H9 (cell line): ENCODE measurements around the gene BFSP1. TPM values are rescaled to one million over a fixed set of nuclear protein-coding genes. Genes with fewer than 3 reads are reported as not detected.

Experiments used
- DNase-seq: peaks from one replicate; pipeline ENCODE4 v3.0.0-alpha.2; 2017
- H2AFZ ChIP-seq: one replicate; pipeline ENCODE4 v1.6.1; 2013; ENCODE audit warnings: mild to moderate bottlenecking, low read length, control low read depth, moderate library complexity
- H2AK5ac ChIP-seq: 2 replicates; pipeline ENCODE4 v1.6.1; 2013; ENCODE audit warnings: low read length, control low read depth, mixed read lengths; ENCODE audit not compliant: insufficient read length
- H2BK120ac ChIP-seq: one replicate; pipeline ENCODE4 v1.6.1; 2013; ENCODE audit warnings: low read depth, mild to moderate bottlenecking, low read length, control low read depth, inconsistent platforms; ENCODE audit not compliant: poor library complexity, severe bottlenecking
- H2BK12ac ChIP-seq: 2 replicates; pipeline ENCODE4 v1.6.1; 2013; ENCODE audit warnings: low read length, control low read depth, mixed read lengths, low read depth; ENCODE audit not compliant: insufficient read length
- H2BK15ac ChIP-seq: 2 replicates; pipeline ENCODE4 v1.6.1; 2013; ENCODE audit warnings: low read depth, low read length, control low read depth
- H2BK20ac ChIP-seq: one replicate; pipeline ENCODE4 v1.6.1; 2013; ENCODE audit warnings: low read depth, mild to moderate bottlenecking, low read length, control low read depth, inconsistent platforms; ENCODE audit not compliant: poor library complexity, severe bottlenecking
- H2BK5ac ChIP-seq: 2 replicates; pipeline ENCODE4 v1.6.1; 2013; ENCODE audit warnings: low read length, control low read depth, mixed read lengths; ENCODE audit not compliant: insufficient read length
- H3K14ac ChIP-seq: 2 replicates; pipeline ENCODE4 v1.6.1; 2013; ENCODE audit warnings: low read length, control low read depth; ENCODE audit not compliant: insufficient read depth
- H3K18ac ChIP-seq: 2 replicates; pipeline ENCODE4 v1.6.1; 2013; ENCODE audit warnings: low read depth, mild to moderate bottlenecking, mixed read lengths, low read length, control low read depth; ENCODE audit not compliant: insufficient read length
- H3K23ac ChIP-seq: 2 replicates; pipeline ENCODE4 v1.6.1; 2013; ENCODE audit warnings: low read length, control low read depth, mixed read lengths, low read depth; ENCODE audit not compliant: insufficient read length
- H3K23me2 ChIP-seq: 2 replicates; pipeline ENCODE4 v1.6.1; 2013; ENCODE audit warnings: low read depth, mild to moderate bottlenecking, mixed read lengths, low read length, control low read depth; ENCODE audit not compliant: insufficient read length, poor library complexity, severe bottlenecking
- H3K27ac ChIP-seq: 2 replicates; pipeline ENCODE4 v1.5.1; 2013; ENCODE audit warnings: low read length, control low read depth, mixed read lengths, low read depth; ENCODE audit not compliant: insufficient read length
- H3K27me3 ChIP-seq: 2 replicates; pipeline ENCODE4 v1.6.1; 2013; ENCODE audit warnings: low read length, control low read depth, inconsistent platforms; ENCODE audit not compliant: insufficient read depth
- H3K4ac ChIP-seq: 2 replicates; pipeline ENCODE4 v1.6.1; 2013; ENCODE audit warnings: low read depth, mild to moderate bottlenecking, control low read depth, inconsistent platforms, low read length, moderate library complexity
- H3K4me1 ChIP-seq: 2 replicates; pipeline ENCODE4 v1.6.1; 2013; ENCODE audit warnings: low read length, control low read depth, inconsistent platforms; ENCODE audit not compliant: insufficient read depth
- H3K4me2 ChIP-seq: 2 replicates; pipeline ENCODE4 v1.6.1; 2013; ENCODE audit warnings: low read length, control low read depth, mixed read lengths; ENCODE audit not compliant: insufficient read length, insufficient read depth
- H3K56ac ChIP-seq: 2 replicates; pipeline ENCODE4 v1.6.1; 2013; ENCODE audit warnings: low read depth, mild to moderate bottlenecking, mixed read lengths, low read length, control low read depth; ENCODE audit not compliant: insufficient read length
- H3K79me1 ChIP-seq: 2 replicates; pipeline ENCODE4 v1.6.1; 2013; ENCODE audit warnings: low read depth, mild to moderate bottlenecking, moderate library complexity, low read length, control low read depth, inconsistent platforms; ENCODE audit not compliant: insufficient read depth, poor library complexity, severe bottlenecking
- H3K79me2 ChIP-seq: 2 replicates; pipeline ENCODE4 v1.6.1; 2013; ENCODE audit warnings: low read length, control low read depth, inconsistent platforms; ENCODE audit not compliant: insufficient read depth
- H3K9ac ChIP-seq: 2 replicates; pipeline ENCODE4 v1.6.1; 2013; ENCODE audit warnings: low read length, control low read depth, mixed read lengths; ENCODE audit not compliant: insufficient read length; ENCODE audit errors: extremely low read depth
- H3K9me3 ChIP-seq: one replicate; pipeline ENCODE4 v1.6.1; 2013; ENCODE audit warnings: low read depth, low read length, inconsistent platforms; ENCODE audit not compliant: control insufficient read depth
- H3T11ph ChIP-seq: one replicate; pipeline ENCODE4 v1.6.1; 2013; ENCODE audit warnings: mild to moderate bottlenecking, low read length, control low read depth, inconsistent platforms
- H4K20me1 ChIP-seq: one replicate; pipeline ENCODE4 v1.6.1; 2013; ENCODE audit not compliant: control insufficient read depth, insufficient read length, insufficient read depth
- H4K5ac ChIP-seq: 2 replicates; pipeline ENCODE4 v1.6.1; 2013; ENCODE audit warnings: low read depth, mild to moderate bottlenecking, mixed read lengths, low read length, control low read depth; ENCODE audit not compliant: insufficient read length
- H4K8ac ChIP-seq: replicated peaks from 2 replicates; pipeline ENCODE4 v1.6.1; 2013; ENCODE audit warnings: low read length, control low read depth, mixed read lengths, low read depth; ENCODE audit not compliant: insufficient read length
- H4K91ac ChIP-seq: 2 replicates; pipeline ENCODE4 v1.6.1; 2013; ENCODE audit warnings: low read depth, mild to moderate bottlenecking, moderate library complexity, mixed read lengths, low read length, control low read depth; ENCODE audit not compliant: insufficient read length
- H3K27ac Mint-ChIP-seq, 3 experiments: 2 replicates in 2 of 3; 3 replicates in 1 of 3; pipeline ENCODE4 v1.8.0; 2020 to 2021; ENCODE audit warnings: mixed read lengths in 3 of 3, mild to moderate bottlenecking in 1 of 3, moderate library complexity in 1 of 3
- H3K27me3 Mint-ChIP-seq: 2 replicates; pipeline ENCODE4 v1.8.0; 2021; ENCODE audit warnings: low read depth, mild to moderate bottlenecking, moderate library complexity, mixed read lengths
- H3K36me3 Mint-ChIP-seq, 3 experiments: 2 replicates in 2 of 3; 3 replicates in 1 of 3; pipeline ENCODE4 v1.8.0; 2020 to 2021; ENCODE audit warnings: low read depth in 3 of 3, mixed read lengths in 3 of 3; ENCODE audit not compliant: insufficient read depth in 1 of 3
- H3K4me1 Mint-ChIP-seq, 2 experiments: 2 replicates each; pipeline ENCODE4 v1.8.0; 2020; ENCODE audit warnings: mixed read lengths in 2 of 2
- H3K4me3 Mint-ChIP-seq, 2 experiments: 2 replicates in 1 of 2; 3 replicates in 1 of 2; pipeline ENCODE4 v1.8.0; 2020 to 2021; ENCODE audit warnings: mild to moderate bottlenecking in 2 of 2, mixed read lengths in 2 of 2, moderate library complexity in 1 of 2
- H3K9me3 Mint-ChIP-seq, 2 experiments: 2 replicates in 1 of 2; 3 replicates in 1 of 2; pipeline ENCODE4 v1.8.0; 2020; ENCODE audit warnings: mild to moderate bottlenecking in 2 of 2, mixed read lengths in 2 of 2, moderate library complexity in 1 of 2
- CTCF ChIP-seq: fragments of 200-600 bp; sonication (generic); conservative IDR thresholded peaks from 3 replicates; pipeline ENCODE4 v1.8.0; 2021; ENCODE audit warnings: antibody characterized with exemption, mild to moderate bottlenecking
- WGBS: extraction: QIAGEN DNeasy Blood & Tissue Kit; methylation state at CpG from one replicate; pipeline ENCODE4 v1.1.7; 2013; ENCODE audit warnings: missing lambda C conversion rate, low lambda C conversion rate, mixed read lengths; ENCODE audit not compliant: insufficient read length; ENCODE audit errors: extremely low coverage; 5-methylcytosine and 5-hydroxymethylcytosine counted together
- total RNA-seq: library from RNA; stranded (reverse); gene quantifications from 2 replicates; pipeline ENCODE4 v1.2.1, GENCODE V29; 2021

Gene BFSP1
- total RNA-seq, 1 experiment from 2014 or later, result 9.4 TPM

DNA sequence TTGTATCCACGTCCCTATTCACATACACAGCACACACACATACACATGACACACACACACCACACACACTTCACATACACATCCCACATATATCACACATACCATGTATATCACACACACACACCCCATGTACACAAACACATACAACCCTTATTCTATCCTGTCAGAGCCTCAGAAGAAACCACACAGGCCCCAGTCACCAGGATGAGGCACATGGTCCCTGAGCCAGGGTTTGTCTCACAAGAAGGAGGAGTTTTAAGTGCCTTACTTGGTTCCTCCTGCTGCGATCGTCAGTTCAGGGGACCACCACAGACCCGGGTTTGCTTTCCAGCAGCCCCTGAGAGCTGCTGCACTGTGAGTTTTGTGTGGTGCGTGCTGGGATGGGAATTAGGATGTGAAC lies 23.6 kb downstream of the BFSP1 start:
- no peak overlapping the region for H3K18ac ChIP-seq
- no peaks in the 10 kb centered on the region for H3K4me1 ChIP-seq
- H3K4me1 Mint-ChIP-seq, result peaks cover 10 to 12% of the 10 kb centered on the region in 2 experiments
- no peak overlapping the region for H4K91ac ChIP-seq
- H3K23ac ChIP-seq, result no peak overlapping the region
- no peaks in the 10 kb centered on the region for H4K20me1 ChIP-seq
- no peak overlapping the region for H3K9ac ChIP-seq
- no peak overlapping the region for H3K27ac ChIP-seq
- no peak for TF ChIP-seq CTCF
- H2BK12ac ChIP-seq, result no peak overlapping the region
- H2BK120ac ChIP-seq, result no peak overlapping the region
- DNase-seq, result no peak
- no peak overlapping the region for H2AFZ ChIP-seq
- no peak overlapping the region for H2BK15ac ChIP-seq
- H3T11ph ChIP-seq, result no peak overlapping the region
- H3K27ac Mint-ChIP-seq, result no peak overlapping the region
- H3K56ac ChIP-seq, result no peak overlapping the region
- peaks cover 9% of the 10 kb centered on the region for H3K27me3 Mint-ChIP-seq
- no peaks in the 10 kb centered on the region for H3K9me3 Mint-ChIP-seq
- no peaks in the 10 kb centered on the region; a peak in 1 of 7 replicates for H3K36me3 Mint-ChIP-seq
- no peak overlapping the region for H3K4ac ChIP-seq
- H3K27me3 ChIP-seq, result no peaks in the 10 kb centered on the region; the same call in 1 of the 2 replicates
- no peak overlapping the region for H3K14ac ChIP-seq
- no peaks in the 10 kb centered on the region for H3K9me3 ChIP-seq
- H3K79me2 ChIP-seq, result no peaks in the 10 kb centered on the region
- no peaks in the 10 kb centered on the region for H3K79me1 ChIP-seq
- H3K23me2 ChIP-seq, result peaks cover 5% of the 10 kb centered on the region
- H2BK5ac ChIP-seq, result no peak overlapping the region
- H2AK5ac ChIP-seq, result no peak overlapping the region
- H4K5ac ChIP-seq, result no peak overlapping the region
- no peak overlapping the region; a peak in 1 of 5 replicates for H3K4me3 Mint-ChIP-seq
- no peak overlapping the region for H4K8ac ChIP-seq
- no CpG with 5 or more reads among the region's 5 CpGs for WGBS
- H3K4me2 ChIP-seq, result no peak overlapping the region
- H2BK20ac ChIP-seq, result no peak overlapping the region
